IPS DF 19.7 (cell line): ENCODE measurements around the gene SWAP70.

Experiments used
- DNase-seq: peaks from one replicate; pipeline ENCODE4 v3.0.0-alpha.2; 2013; ENCODE audit warnings: low read depth, low spot score

Gene SWAP70

DNA sequence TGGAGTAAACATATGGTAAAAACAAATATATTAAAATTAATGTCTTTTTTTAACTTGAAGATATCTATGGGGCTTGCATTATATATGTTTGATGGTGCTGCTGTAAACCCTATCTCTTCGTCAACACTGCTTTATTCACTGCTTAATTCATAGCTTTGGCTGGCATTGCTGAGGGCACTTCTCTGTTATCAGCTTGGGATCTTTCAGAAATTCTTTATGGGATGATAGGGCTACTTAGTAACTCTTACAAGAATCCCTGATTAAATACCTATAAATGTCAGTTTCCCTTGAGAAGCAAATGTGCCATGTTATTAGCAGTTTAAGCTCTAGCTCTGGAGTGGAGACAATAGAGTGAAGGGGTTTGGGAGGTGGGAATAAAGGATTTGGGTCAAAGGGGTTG is 112.3 kb downstream of the SWAP70 start:
- DNase-seq: no peak

DNA sequence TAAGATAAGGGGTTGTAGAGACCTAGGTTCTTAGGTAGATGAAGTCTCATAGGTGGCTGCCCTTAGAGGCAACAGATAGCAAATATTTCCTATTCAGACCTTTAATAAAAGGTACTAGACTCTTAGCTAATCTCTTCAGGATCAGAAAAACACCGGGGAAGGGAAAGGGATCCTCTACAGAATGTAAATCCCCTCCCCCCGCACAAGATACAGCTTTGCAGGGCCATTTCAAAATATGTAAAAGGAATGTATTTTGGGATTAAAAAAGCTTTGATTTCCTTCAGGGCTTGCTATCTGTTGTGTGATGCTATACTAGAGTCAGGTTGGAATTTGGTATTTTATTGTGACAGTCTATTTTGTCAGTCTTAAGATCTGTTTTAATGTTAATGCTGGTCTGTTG is 113.2 kb downstream of the SWAP70 start:
- no peak for DNase-seq

DNA sequence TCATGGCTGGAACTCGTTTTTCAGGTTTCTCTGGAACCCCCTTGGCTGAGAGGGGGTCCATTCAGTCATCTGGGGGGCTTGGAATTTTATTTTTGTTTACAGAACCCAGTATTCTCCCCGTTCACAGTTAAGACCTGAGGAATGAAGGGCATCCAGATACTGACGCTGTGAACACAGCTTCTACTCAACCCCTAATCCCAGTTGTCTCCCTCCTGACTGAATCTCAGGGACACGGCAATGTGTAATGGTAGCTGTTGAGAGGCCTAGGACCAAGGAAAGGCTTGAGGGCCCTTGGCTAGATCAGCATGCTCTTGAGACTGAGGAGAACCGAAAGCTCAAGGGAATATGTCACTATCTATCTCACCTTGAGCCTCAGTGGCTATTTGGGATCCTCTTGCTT is 113.6 kb downstream of the SWAP70 start:
- no peak for DNase-seq

DNA sequence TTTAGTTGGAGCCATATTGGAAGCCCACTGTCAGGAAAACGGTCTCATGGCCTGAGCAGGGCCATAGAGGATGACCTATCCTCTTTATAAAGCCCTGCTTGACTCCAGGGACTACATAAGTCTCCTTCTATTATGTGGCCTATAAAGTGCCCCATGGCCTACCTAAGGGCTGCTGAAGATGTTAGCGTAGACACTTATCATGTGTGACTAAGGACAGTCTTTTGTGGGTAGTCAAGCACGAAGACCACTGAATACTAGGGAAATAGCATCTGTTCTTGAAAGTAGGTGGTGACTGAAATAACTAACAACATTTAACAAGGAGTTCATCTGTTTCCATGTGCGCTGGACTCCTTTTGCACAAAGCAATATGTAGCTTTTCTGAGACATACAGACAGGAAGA is 117.1 kb downstream of the SWAP70 start:
- no peak for DNase-seq

DNA sequence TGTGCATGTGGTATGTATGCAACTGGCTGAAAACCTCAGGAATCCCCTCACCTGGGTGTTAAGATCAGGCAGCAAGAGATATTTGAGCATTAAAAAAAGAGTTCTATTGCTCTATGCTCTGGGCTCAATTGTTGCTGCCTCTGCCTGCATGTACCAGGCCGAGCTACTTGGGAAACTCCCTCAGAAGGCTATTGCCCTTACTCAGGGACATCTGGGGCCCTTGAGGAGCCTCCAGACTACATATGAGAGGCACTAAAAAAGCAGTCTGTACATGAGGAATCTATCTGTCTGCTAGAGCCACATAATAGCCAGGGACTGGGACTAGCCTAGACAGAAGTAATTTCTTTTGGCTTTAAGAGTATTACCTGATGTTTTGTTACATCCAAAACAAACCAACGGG is 120.1 kb downstream of the SWAP70 start:
- no peak for DNase-seq

DNA sequence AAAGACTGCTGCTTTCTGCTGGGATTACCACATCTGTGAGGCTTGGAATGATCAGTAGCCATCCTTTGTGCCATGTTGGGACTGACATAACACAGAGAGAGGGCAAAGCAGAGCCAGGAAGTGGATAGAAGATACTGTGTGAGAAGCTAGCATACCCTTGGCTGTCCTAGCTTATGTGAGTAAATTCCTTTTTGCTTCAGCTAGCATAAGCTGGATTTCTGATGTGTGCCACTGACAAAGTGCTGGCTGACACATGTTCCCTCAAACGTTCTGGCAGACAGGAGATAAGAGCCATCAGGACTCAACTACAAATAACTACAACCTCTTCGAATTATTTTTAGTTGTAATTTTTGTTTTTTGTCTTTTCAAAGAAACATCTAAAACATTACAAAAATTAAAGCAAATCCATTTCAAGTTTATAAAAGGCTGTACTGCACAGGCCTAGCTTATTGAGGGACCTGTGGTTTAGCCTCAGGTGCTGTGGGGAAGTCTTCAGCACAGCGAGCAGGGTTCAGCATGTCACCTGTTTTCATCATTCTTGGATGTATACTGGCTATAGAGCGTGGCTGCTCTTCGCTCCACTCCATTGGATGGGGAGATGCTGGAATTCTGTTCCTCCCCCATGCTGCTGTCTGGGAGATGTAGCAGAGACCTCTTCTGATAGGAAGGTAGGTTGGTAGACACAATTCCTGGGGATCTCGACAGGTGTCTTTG is 120.9 kb downstream of the SWAP70 start:
- DNase-seq: no peak

DNA sequence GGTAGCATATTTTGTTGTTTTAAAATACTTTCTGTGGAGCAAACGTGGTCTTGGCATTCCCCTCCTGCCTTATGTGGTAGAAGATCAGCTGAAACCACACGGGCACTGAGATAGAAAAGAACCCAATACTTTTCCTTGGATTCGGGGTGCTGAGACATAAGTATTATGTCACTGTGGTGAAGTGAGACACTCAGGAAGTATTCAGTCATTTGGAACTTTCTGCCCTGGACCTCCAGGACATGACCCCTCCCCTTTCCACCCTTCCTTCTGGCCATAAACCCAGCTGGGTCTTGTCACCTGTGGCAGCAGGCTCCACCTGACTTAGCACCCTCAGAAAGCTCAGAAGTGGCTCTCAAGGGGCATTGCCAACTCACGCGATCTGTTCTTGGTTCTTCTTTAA is 123.4 kb downstream of the SWAP70 start:
- DNase-seq: no peak

DNA sequence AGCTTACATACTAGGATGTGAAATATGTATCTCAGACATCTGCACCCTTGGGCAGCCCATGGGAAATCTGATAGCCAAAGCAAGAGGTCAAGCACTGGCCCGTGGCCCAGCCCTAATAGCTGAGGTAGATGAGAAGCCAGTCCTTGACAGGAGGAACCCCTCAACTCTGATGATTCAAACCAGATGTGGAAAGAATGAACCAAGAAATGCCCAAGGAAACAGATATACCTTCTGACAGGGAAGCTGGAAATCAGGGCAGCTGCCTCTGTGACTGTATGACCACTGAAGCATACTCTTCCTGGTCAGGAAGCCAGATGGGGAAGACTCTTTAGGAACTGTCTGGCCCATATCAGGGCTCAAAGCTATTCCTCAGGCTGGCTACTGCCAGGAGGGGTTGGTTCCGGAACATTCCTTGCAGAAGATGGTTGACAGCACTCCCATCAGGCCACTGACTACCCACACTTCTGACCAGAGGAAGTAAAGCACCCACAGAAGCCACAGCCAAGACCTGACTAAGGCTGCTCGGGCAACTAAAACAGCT is 124.2 kb downstream of the SWAP70 start:
- DNase-seq: no peak

DNA sequence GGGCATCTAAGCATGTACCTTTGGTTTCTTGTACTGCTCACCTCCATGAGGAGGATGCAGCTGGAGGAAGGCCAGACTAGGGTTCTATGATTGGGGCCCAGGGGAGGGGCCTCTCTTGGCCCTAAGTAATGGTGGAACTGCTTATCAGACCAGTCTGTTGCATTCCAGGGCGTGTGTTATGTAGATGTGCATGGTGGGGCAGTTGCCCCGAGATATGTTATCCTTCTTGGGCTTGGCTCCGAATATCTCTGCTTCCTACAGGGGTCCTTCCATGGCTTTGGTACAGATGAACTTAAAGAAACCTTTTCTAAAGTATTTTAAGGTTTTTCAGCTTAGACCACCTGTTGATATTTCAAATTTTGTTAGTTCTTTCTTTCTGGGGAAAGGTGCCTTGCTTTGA is 126.0 kb downstream of the SWAP70 start:
- no peak for DNase-seq

DNA sequence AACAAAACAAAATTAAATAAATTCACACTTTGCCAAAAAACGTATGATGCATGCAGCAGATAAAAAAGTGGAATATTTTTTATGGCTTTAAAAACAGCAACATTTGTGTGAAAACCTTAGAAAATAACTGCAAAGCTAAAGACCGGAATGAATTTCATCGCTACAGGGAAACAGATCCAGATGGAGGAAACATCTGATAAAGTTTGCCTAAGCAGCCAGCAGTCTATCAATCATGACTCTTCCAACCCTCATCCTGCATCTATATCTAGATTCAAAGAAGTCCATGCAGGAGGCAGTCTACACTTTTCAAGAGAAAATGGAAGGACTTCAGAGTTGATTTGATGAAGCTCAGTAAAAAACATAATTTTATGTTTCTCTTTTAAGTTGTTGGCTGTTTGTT is 126.8 kb downstream of the SWAP70 start:
- DNase-seq: no peak

DNA sequence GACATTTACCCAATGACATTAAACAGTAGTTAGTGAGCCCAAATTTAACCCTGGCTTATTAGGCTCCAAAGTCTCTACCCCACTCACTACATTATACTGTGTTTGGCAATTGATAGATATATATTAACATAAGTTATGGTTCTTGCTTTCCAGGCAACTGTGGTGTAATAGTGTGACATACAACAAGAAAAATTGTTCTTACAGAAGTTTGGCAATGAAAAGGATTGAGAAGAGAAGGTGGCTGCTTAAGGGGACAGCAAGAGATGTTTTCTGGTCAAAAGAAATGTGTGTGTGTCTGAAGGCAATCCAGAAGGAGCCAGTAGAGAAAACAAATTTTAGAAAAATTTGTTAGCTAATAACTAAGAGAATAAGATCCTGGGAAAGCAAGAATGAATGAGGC is 132.4 kb downstream of the SWAP70 start:
- no peak for DNase-seq

DNA sequence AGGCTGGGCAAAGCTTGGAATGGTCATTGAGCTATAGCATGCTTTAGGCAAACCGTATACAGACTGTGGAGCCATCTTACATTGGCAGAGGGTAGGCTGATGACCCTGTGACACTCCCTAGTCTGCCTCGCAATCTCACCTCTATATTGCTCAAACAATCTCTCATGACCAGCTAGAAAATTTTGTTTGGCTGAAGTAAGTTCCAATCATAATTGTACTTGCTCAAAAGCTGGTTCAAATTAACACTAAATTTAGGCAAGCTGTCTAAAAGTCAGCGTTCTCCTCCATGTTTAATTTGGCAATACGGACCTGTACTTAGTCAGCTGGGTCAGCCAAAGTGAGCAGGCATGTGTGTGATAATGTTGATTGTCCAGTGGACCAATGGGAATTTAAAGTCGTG is 133.0 kb downstream of the SWAP70 start:
- DNase-seq: no peak

DNA sequence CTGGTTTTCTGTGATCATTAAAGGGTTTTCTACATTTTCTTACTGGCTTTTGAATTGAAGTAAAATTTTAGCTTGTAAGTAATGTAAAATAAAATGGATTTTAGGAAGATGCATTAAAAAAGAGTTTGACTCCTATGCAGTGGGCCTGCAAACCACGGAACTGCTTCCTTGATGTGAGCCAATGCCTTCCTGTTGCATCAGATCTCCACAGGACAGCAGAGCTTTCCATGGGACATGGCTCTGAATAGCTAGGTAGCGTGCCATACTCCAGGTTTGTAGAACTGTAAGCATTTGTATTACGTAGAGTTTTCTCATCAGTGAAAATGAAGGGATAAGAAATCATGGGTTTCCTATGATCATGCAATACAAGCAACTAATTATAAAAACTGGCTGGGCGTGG is 133.4 kb downstream of the SWAP70 start:
- DNase-seq: no peak

DNA sequence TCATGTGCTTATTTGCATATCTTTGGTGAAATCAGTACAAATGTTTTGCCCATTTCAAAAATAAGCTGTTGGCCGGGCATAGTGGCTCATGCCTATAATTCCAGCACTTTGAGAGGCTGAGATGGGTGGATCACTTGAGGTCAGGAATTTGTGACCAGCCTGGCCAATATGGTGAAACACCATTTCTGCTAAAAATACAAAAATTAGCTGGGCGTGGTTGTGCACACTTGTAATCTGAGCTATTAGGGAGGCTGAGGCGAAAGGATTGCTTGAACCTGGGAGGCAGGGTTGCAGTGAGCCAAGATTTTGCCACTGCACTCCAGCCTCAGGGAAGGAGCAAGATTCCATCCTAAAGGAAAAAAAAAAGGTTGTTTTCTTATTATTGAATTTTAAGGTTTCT is 136.0 kb downstream of the SWAP70 start:
- no peak for DNase-seq

DNA sequence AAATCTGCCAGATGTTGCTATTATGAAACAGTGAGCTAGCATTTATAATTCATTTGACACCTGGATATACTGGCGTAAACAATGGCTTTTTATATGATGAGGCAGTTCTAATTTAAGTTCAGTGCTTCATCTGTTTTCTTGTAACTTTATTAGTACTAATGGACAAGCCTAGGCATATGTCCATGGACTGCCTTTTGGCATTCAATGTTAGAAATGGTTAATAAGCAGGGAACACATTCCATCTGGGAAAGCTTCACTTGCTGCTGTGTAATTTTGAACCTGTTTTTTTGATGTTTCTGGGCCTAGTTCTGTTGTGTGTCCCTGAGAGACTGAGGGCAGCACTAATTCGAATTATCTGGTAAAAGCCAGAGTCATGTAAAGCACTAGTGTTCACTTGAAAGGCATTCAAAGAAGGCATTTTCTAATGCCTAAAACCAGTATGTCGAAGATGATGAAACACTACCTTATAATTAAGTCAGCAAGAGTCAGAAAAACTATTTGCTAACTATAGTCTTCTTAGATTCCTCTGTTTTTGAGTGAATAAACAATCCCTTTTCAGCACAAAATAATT is 138.5 kb downstream of the SWAP70 start:
- DNase-seq: no peak
